ENCODE results near the gene TSPEAR.

The TSPEAR gene

GRCh38 chr21:44579833-44580144, 131.6 kb downstream of the TSPEAR start:
- TF ChIP-seq, protein P1, sequence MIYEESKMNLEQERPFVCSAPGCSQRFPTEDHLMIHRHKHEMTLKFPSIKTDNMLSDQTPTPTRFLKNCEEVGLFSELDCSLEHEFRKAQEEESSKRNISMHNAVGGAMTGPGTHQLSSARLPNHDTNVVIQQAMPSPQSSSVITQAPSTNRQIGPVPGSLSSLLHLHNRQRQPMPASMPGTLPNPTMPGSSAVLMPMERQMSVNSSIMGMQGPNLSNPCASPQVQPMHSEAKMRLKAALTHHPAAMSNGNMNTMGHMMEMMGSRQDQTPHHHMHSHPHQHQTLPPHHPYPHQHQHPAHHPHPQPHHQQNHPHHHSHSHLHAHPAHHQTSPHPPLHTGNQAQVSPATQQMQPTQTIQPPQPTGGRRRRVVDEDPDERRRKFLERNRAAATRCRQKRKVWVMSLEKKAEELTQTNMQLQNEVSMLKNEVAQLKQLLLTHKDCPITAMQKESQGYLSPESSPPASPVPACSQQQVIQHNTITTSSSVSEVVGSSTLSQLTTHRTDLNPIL (CRISPR knock-in tag; IDR thresholded peaks at IDR 0.05; ENCODE audit: low read depth) = no peak
- no peak for TF ChIP-seq SNAI2 (CRISPR knock-in tag; IDR thresholded peaks at IDR 0.05)
- TF ChIP-seq, protein P2, sequence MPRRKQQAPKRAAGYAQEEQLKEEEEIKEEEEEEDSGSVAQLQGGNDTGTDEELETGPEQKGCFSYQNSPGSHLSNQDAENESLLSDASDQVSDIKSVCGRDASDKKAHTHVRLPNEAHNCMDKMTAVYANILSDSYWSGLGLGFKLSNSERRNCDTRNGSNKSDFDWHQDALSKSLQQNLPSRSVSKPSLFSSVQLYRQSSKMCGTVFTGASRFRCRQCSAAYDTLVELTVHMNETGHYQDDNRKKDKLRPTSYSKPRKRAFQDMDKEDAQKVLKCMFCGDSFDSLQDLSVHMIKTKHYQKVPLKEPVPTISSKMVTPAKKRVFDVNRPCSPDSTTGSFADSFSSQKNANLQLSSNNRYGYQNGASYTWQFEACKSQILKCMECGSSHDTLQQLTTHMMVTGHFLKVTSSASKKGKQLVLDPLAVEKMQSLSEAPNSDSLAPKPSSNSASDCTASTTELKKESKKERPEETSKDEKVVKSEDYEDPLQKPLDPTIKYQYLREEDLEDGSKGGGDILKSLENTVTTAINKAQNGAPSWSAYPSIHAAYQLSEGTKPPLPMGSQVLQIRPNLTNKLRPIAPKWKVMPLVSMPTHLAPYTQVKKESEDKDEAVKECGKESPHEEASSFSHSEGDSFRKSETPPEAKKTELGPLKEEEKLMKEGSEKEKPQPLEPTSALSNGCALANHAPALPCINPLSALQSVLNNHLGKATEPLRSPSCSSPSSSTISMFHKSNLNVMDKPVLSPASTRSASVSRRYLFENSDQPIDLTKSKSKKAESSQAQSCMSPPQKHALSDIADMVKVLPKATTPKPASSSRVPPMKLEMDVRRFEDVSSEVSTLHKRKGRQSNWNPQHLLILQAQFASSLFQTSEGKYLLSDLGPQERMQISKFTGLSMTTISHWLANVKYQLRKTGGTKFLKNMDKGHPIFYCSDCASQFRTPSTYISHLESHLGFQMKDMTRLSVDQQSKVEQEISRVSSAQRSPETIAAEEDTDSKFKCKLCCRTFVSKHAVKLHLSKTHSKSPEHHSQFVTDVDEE (CRISPR knock-in tag; IDR thresholded peaks at IDR 0.05) = no peak
- no peak for TF ChIP-seq TOX (CRISPR knock-in tag; IDR thresholded peaks at IDR 0.05; ENCODE audit: borderline replicate concordance)
- no peak for TF ChIP-seq ZFP3 (CRISPR knock-in tag; IDR thresholded peaks at IDR 0.05)
- TF ChIP-seq PPARA (CRISPR knock-in tag; IDR thresholded peaks at IDR 0.05; ENCODE audit: borderline replicate concordance) = no peak
- TF ChIP-seq ISL1 (CRISPR knock-in tag; IDR thresholded peaks at IDR 0.05) = no peak
- TF ChIP-seq ZNF70 (CRISPR knock-in tag; IDR thresholded peaks at IDR 0.05) = no peak
- no peak for TF ChIP-seq ZFP30 (CRISPR knock-in tag; IDR thresholded peaks at IDR 0.05)
- no peak for ATAC-seq

- ATAC-seq = no peak
- TF ChIP-seq ZNF565 (CRISPR knock-in tag; conservative IDR thresholded peaks at IDR 0.05; ENCODE audit: low read depth) (no peak), ZFP30 (CRISPR knock-in tag; IDR thresholded peaks at IDR 0.05) (no peak)
Measured at GRCh38 chr21:44579056-44579832, 132.1 kb downstream of the TSPEAR start.

DNA sequence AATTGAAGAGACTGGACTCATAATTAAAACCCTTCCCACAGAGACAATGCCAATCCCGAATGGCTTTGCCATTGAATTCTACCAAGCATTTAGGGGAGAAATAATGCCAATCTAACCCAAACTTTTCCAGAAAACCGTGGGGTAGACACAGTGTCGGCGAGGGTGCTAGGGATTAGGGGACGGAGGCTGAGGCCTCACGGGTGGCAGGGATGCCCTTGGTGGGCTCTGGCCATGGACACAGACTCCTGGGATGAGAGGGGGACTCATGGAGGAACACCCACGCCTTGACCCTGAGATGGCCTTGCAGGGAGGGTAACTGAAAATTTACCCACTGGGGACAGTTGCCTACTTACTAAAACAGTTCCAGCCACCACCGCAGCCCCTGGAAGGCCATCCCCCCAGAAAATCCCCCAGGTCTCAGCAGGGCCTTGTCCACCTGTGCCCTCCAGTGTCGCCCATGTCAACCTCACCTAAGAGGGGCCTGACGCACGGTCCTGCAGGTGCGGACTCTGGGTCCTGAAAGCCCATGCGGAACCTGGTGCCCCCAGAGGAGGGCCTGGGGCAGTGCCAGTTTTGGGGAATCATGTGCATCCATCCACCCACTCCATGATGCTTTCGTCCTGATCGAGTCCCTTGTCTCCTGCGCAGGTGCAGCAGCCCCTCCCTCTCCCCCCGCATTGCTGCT, 132.9 kb downstream of the TSPEAR start:
- TF ChIP-seq BACH2 (CRISPR knock-in tag; IDR thresholded peaks at IDR 0.05; ENCODE audit: borderline replicate concordance) (no peak), ESRRG (CRISPR knock-in tag; IDR thresholded peaks at IDR 0.05) (no peak), ZC3H10 (CRISPR knock-in tag; IDR thresholded peaks at IDR 0.05) (no peak), RARB (CRISPR knock-in tag; IDR thresholded peaks at IDR 0.05) (no peak), CSRNP3 (CRISPR knock-in tag; IDR thresholded peaks at IDR 0.05) (no peak), TCF4 (CRISPR knock-in tag; IDR thresholded peaks at IDR 0.05; ENCODE audit: borderline replicate concordance) (no peak), PPARA (CRISPR knock-in tag; IDR thresholded peaks at IDR 0.05; ENCODE audit: borderline replicate concordance) (no peak), ZNF70 (CRISPR knock-in tag; IDR thresholded peaks at IDR 0.05) (no peak), OSR1 (CRISPR knock-in tag; IDR thresholded peaks at IDR 0.05) (no peak), CSDC2 (CRISPR knock-in tag; IDR thresholded peaks at IDR 0.05) (no peak), GLIS3 (CRISPR knock-in tag; IDR thresholded peaks at IDR 0.05) (no peak), ZNF8 (CRISPR knock-in tag; IDR thresholded peaks at IDR 0.05) (no peak), ARNTL (CRISPR knock-in tag; IDR thresholded peaks at IDR 0.05; ENCODE audit: borderline replicate concordance, low read depth) (no peak), ZFP3 (CRISPR knock-in tag; IDR thresholded peaks at IDR 0.05) (no peak), ISL1 (CRISPR knock-in tag; IDR thresholded peaks at IDR 0.05) (no peak), TOX (CRISPR knock-in tag; IDR thresholded peaks at IDR 0.05; ENCODE audit: borderline replicate concordance) (no peak), SNAI2 (CRISPR knock-in tag; IDR thresholded peaks at IDR 0.05) (no peak), ZNF565 (CRISPR knock-in tag; conservative IDR thresholded peaks at IDR 0.05; ENCODE audit: low read depth) (no peak)
- TF ChIP-seq, protein P2 (CRISPR knock-in tag; IDR thresholded peaks at IDR 0.05) = no peak
- no peak for ATAC-seq

Measured in SK-N-SH treated with all-trans-retinoic acid at 6 μM for 48 hours (cell line).